Glomerular visceral epithelial cell (primary cell): ENCODE measurements around the gene HOXB5.

Experiments used
- DNase-seq: peaks from one replicate; pipeline ENCODE4 v3.0.0-alpha.2; 2016; ENCODE audit errors: extremely low spot score

The HOXB5 gene

GRCh38 chr17:48615963-48616716 is 22.6 kb upstream of the HOXB5 start:
- no peak for DNase-seq

DNA sequence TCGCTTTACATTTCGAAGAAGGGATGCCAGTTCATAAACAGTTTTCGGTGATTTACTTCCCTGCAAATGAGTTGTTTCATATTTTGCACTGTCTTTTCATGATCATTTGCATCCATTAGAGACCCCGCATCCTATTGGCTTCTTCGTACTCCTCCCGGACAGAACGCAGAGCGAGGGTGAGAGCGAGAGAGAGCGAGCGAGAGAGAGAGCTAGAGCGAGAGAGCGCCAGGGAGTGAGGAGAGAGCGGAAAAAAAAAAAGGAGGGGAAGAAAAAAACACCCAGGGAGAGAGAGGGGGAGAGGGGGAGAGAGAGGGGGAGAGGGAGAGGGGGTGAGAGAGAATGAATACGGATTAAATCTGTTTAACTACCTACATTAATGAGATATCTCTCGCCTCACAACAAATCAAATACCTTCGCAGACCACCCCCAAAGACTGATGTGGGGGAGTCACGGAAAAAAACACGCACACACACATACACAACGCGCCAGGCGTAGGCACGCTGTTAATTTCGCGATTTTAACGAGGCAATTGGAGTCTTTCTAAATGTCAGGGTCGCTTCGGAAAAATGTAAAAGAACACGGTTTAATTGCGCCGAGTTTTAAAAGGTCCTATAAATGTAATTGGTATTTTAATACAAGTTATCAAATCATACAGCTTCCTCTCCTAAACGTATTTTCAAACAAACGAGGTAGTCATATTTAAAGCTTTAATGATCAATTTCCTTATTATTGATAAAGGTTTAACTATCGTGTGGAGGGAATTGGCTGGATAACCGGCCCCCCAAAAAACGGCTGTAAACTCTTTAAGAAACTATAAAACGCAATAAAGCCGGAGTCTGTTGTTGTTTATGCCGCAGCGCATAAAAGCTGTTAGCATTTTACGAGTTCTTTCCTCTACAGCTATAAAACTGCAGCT is 21.7 kb upstream of the HOXB5 start, which contains the start of gene HOXB8:
TSS of gene HOXB8 (minus strand) at position 246 of the 916 bp plus-strand sequence. CDS start 588 bp downstream, outside the sequence.
- peak; percentile 69 for DNase-seq

DNA sequence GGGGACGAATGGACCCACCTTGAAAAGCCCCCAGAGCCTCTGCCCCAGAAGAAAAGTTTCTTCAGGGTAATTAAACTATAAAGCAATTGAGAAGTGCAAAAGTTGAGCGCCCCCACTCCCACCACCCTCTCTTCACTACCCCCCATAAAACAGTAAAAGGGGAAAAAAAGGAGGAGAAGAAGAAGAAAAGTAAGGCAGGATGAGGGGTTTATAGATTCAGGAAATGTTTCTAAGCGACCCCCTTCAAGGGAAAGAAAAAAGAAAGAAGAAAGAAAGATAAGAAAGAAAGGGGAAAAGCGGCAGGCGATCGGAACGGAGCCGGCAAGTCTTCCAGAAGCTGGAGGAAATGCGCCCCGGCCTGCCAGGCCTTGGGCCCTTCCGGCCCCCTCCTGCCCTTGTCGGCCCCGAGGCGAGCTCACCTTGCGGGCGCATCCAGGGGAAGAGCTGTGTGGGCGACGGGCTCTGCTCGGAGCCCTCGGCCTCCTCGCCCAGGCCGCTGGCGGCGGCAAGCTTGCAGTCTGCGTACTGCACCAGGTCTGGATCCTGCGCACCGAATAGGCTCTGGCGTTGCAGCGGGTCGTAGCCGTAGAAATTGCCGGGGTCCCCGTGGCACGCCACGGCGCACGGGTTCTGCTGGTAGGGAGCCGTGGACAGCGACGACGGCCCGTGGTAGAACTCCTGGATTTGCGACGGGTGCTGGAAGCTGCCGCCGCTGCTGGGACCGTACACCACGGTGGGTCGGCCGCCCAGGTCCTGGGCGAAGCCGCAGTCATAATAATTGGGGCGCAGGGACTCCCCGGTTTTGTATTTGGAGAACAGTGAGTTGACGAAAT is 20.5 kb upstream of the HOXB5 start:
- DNase-seq: peak; percentile 51

- DNase-seq: peak; percentile 66
Measured at GRCh38 chr17:48612854-48613691, 19.5 kb upstream of the HOXB5 start.

DNA sequence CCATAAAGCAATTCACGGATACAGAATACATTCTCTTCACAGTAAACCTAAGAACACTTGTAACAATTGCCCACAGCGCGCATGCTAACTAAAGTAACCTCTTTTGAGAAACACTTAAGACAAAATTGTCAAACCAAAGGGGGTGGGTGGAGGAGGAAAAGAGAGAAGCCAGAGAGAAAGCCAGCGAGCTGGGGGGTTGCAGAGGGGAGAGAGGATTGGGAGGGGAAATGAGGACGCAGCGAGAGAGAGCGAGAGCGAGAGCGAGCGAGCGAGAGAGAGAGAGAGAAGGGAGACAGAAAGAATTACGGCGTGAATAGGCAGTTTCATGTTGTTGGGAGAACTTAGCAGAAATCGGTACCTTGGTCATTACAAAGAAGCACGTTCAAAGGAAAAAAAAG is 18.9 kb upstream of the HOXB5 start:
- DNase-seq: peak; percentile 52

DNA sequence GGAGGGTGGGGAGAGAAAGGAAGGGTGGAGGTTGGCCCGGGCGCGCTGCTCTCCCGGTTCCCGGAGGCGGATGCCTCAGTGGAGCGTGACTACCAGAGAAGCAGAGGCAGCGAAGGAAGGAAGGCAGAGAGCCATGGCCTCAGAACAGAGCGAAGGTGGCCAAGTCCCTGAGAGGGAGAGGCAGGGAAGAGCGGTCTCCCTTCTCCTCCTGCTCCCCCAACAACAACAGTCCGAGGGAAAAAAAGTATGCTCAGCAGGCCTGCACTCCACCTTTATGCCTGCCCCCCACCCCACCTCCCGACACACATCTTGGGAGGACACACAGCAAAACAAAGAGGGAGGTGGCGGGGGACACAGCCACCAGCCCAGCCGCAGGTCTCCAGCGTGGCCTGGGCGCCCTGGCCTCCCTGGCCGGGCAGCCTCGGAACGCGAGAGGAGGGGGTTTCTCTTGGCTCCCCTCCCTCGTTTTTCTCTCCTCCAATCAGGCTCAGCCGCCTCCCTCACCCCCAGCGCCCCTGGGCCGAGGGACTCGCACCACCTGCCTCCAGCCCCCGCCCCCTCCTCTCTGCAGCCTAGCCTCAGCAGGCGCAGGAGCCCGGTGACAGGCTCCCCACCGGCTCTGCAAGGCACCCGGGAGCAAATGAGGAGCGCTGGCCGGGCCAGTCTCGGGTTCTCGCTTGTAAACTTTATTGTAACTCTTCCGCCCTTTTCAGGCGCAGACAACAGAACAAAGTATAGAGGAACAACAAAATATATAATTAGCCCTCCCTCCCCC is 18.3 kb upstream of the HOXB5 start:
- peak; percentile 62 for DNase-seq

DNA sequence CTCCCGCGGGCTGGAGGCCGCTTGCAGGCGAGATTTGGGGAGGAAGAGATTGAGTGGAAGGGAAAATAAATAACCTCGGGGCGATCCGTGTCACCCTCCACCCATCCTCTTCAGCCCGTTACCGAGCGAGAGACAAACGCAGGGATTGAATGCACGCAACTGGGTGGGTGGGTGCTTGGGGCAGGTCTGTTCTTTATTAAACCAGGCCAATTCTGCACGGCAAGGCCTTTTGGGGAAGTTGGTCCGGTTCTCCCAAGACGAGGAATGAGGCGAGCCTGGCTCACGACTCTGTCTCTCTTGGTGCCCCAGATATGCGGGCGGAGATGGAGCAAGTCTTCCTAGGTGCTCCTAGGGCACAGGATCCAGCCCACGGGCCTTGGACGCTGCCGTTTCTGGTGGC is 17.6 kb upstream of the HOXB5 start:
- DNase-seq: no peak

- DNase-seq: peak; percentile 68
Measured at GRCh38 chr17:48610282-48611211, 17.0 kb upstream of the HOXB5 start, which contains the start of gene HOXB7. Gene HOXB7, minus strand, starts transcription at chr17:48611017. Its CDS starts 99 bp downstream, at chr17:48610918.

DNA sequence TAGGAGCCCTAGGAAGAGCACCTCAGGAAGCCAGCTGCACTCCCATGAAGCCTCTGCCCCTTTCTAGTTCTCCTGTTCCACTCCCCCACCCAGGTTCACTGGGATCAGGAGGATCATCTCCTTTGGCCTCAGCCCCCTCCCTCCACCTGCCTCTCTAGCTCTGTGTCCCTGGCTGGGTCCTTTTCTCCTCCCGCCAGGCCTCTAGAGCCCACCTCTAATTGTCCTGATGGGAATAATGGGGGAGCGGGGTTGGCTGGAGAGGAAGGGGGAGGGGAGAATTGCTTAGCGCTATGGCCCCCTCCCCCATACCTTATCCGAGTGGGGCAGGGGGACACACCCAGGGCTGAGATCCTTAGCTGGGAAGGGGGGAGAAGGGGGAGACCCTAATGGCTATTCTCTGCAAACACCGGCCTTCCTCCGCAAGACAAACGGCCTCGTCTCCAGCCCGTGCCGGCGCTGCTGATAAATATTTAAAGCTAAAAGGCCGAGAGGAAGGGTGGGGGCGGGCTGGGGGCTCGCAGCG is 16.2 kb upstream of the HOXB5 start:
- no peak for DNase-seq

GRCh38 chr17:48609033-48609432 is 15.5 kb upstream of the HOXB5 start:
- no peak for DNase-seq

GRCh38 chr17:48608494-48608834 is 14.9 kb upstream of the HOXB5 start:
- no peak for DNase-seq

DNA sequence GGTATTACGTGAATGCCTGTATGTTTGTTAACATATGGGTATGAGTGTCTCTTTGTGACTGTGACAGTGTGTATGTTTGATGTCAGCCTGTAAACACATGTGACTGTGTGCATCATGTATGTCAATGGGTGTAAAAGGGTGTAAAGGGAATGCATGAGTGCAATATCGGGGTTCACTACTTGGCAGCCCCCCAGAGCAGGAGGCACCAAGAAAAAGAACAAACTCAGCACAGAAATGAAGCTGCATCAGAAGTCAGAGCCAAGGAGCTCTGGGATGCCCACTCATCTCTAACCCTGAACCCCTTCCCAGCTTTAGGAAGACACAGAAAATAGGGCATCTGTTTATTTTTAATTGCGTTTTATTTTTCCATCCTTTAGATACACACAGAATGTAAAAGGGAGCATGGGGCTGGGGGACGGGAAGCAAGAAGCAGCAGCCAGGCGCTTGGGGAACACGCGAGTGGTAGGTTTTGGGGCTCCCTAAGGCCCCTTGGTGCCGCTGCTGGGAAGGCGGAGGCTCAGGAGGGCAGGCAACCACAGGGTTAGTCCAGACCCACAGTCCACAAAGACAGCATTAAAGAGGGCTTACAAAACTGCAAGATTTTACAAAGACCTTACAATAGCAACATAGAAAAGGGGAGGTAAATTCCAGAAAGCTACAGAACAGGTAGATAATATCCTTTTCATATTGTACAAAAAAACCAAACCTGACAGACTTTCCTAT is 13.5 kb upstream of the HOXB5 start:
- DNase-seq: no peak

DNA sequence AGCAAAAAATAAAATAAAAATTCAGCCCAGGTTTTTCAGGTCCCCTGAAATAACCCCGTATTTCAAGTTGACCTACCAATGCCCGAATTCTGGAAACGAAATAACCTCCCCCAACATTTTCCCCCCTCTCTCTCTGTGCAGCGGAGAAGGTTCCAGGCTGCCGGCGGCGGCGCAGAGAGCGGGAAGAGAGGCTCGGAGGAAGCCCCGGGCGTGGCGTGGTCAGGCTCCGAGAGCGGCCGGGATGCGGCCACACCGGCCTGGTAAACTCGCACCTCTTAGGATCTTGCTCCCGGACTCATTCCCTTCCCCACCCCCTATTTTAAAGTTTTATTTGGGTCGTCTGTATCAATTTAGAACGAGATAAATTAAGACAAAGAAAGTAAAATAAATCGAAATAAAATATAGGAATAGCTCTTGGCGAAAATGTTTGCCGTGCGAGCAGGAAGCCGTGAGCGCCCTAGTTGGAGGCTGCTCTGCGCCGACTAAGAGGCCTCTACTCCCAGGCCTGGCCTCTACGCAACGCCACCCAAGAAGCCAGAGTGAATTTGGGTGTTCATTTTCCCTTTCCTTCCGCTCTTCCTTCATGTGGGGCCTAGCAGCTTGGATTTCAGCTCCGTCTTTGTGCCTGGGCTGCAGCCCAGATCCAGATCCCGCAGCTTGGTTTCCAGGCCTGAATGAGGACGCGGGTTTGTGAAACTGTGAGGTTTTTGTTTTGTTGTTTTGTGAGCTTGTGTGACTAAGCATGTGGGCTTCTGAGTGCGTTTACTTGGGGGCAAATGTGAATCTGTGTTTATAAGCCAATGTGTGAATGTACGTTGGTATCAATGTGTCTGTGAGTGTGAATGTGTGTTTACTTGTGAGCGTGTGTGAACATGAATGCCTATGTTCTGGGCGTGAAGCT is 12.7 kb upstream of the HOXB5 start:
- DNase-seq: no peak

- DNase-seq: no peak
Measured at GRCh38 chr17:48605409-48605919, 11.9 kb upstream of the HOXB5 start.

DNA sequence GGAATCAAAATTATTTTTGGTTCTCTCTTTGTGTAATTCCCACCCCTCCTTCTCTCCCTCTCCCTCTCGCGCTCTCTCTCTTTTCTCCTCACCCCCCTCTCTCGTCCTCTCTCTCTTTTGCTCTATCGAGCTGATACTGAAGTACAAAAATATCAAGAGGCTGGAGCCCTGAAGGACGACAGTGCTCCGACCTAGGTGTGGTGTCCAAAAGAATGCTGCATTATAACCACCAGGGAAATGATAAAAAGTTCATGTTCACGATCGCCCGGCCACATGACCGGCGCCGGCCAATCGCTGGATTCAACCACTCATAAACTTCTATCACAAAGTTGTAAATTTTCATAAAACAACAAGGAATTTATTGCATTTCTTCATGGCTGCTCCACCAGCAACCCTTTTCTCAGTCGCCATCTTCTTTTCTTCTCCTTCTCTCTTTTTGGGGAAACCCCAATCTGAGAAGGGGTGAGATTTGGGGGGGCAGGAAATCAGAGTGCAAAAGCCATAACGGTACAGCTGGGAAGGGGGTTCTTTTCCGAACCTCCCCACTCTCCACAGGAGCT is 11.3 kb upstream of the HOXB5 start, which contains the start of gene HOXB6:
TSS of gene HOXB6 (minus strand) at position 217 of the 560 bp plus-strand sequence. CDS start 6,836 bp downstream, outside the sequence.
- peak; percentile 81 for DNase-seq
